ENCODE measurements around the gene UMODL1. TPM values are rescaled to one million over a fixed set of nuclear protein-coding genes. Genes with fewer than 3 reads are reported as not detected.
"Not testable (repeated sequence)": the region's sequence is repeated elsewhere in the genome, so short reads cannot be mapped to it uniquely, and the experiment has no call there.

UMODL1 gene
- total RNA-seq, 1 donor from 2014 or later = 0.19 TPM

DNA sequence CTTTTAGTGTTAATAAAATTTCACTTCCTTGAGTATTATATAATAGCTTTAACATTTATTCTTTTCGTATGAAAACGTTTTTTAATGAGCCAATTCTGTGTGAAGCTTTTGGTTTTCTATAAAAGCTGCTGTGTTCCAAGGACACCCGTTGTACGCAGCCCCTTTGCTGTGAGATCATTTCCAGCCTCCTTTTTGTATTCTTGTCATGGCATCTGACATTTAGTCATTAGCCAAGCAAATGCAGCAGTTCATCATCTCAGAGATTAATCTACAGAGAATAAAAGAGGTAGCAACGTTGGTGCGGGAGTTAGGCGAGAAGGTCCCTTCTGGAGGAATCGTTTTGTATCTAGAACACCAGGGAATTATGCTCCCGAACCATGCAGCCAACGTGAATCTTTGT, 1.3 kb upstream of the UMODL1 start:
- peaks cover 13% of the 10 kb centered on the region for H3K4me1 Mint-ChIP-seq (ENCODE audit: low read depth)
- no peaks in the 10 kb centered on the region for H3K9me3 Mint-ChIP-seq (ENCODE audit: low read depth)
- no peak overlapping the region for H3K27ac Mint-ChIP-seq
- TF ChIP-seq, protein P1, sequence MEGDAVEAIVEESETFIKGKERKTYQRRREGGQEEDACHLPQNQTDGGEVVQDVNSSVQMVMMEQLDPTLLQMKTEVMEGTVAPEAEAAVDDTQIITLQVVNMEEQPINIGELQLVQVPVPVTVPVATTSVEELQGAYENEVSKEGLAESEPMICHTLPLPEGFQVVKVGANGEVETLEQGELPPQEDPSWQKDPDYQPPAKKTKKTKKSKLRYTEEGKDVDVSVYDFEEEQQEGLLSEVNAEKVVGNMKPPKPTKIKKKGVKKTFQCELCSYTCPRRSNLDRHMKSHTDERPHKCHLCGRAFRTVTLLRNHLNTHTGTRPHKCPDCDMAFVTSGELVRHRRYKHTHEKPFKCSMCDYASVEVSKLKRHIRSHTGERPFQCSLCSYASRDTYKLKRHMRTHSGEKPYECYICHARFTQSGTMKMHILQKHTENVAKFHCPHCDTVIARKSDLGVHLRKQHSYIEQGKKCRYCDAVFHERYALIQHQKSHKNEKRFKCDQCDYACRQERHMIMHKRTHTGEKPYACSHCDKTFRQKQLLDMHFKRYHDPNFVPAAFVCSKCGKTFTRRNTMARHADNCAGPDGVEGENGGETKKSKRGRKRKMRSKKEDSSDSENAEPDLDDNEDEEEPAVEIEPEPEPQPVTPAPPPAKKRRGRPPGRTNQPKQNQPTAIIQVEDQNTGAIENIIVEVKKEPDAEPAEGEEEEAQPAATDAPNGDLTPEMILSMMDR (IDR thresholded peaks at IDR 0.05; ENCODE audit: unreplicated experiment) = no peak
- no peak overlapping the region for H3K4me3 Mint-ChIP-seq (ENCODE audit: low read depth)
- H3K36me3 Mint-ChIP-seq (ENCODE audit: insufficient read depth) = no peaks in the 10 kb centered on the region
- peaks cover 3% of the 10 kb centered on the region for H3K27me3 Mint-ChIP-seq
- DNase-seq (ENCODE audit: low spot score, unreplicated experiment) = no peak

DNA sequence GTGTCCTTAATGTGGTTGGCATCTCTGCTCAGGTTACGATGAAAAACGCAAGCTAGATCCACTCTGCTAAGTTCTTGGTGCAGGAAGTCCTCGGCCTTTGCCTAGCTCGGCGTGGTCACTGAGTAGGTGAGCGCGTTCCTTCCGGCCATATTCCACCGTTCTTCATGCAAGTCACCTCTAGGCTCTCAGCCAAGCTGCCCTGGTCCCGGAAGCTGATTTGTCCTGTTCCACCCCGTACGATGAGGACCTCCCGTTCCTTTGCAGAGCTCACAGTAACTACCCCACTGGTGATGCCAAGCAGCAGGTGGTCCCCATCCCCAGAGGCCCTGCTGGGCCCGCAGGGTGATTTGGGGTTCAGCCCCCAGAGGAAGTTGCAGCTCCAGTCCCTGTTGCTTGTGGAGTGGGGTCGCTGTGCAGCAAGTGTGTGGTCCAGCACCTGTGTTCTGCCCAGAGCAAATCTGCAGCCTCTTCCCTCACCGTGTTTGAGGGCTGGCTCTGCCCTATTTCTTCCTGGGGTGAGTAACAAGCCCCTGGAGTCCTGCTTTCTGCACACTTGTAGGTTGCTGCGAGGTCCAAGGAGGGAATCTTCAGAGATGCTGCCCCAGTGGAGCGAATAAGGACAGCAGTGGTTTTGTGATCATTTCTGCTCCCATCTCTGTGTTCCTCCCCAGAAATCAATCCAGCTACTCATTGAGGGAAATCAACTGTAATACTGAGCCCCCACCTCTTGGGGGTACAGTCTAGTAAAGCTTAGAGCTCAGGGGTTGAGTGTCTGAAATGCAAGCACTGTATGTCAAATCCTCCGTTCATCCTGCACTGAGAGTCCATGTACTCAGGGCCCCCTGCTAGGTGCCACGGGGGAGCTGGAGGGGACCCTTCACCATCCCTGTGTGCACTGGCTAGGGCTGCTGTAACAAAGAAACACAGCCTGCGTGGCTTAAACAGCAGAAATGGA, 2.3 kb downstream of the UMODL1 start:
- TF ChIP-seq, protein P1 (IDR thresholded peaks at IDR 0.05; ENCODE audit: unreplicated experiment) = no peak
- H3K27ac Mint-ChIP-seq = no peak overlapping the region
- no peak overlapping the region for H3K4me3 Mint-ChIP-seq (ENCODE audit: low read depth)
- H3K27me3 Mint-ChIP-seq = peaks cover 2% of the 10 kb centered on the region
- no peak for DNase-seq (ENCODE audit: low spot score, unreplicated experiment)
- no peaks in the 10 kb centered on the region for H3K36me3 Mint-ChIP-seq (ENCODE audit: insufficient read depth)
- peaks cover 12% of the 10 kb centered on the region for H3K4me1 Mint-ChIP-seq (ENCODE audit: low read depth)
- H3K9me3 Mint-ChIP-seq (ENCODE audit: low read depth) = no peaks in the 10 kb centered on the region

DNA sequence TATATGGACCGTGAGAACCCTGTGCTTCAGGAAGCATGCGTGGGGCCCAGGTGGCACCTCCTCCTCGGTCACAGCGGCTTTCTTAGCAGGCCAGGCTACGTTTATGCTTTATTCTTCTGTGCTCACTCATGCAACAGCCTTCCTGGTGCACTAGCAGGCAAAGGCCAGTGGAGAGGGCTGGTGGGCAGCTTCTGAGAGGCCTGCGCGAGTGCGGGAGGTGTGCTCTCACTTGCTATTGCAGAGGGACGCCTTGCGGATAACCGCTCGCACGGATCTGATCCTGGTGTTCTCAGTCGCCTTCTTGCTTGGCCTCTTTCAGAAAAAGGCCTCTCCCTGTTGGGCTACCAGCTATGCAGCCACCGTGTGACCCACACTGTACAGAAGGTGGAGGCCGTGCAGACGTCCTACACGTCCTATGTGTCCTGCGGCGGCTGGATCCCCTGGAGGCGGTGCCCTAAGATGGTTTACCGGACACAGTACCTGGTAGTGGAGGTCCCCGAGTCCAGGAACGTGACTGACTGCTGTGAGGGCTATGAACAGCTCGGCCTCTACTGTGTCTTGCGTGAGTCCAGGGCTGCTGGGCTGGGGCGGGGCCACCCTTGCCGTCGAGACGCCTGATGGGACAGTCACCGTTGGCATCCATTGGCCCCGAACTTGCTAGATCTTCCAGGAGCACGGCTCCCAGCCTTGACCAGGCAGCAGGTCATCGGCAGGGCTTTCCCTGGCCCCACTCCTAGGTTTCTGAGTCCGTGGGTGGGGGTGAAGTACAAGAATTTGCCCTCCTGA, 4.8 kb downstream of the UMODL1 start:
- Mint-ChIP-seq H3K4me1 (ENCODE audit: low read depth) (peaks cover 12% of the 10 kb centered on the region), H3K27ac (peak overlapping the region; percentile 13), H3K4me3 (ENCODE audit: low read depth) (no peak overlapping the region), H3K27me3 (peaks cover 8% of the 10 kb centered on the region), H3K9me3 (ENCODE audit: low read depth) (no peaks in the 10 kb centered on the region), H3K36me3 (ENCODE audit: insufficient read depth) (no peaks in the 10 kb centered on the region)
- TF ChIP-seq, protein P1 (IDR thresholded peaks at IDR 0.05; ENCODE audit: unreplicated experiment) = no peak
- DNase-seq (ENCODE audit: low spot score, unreplicated experiment) = no peak

DNA sequence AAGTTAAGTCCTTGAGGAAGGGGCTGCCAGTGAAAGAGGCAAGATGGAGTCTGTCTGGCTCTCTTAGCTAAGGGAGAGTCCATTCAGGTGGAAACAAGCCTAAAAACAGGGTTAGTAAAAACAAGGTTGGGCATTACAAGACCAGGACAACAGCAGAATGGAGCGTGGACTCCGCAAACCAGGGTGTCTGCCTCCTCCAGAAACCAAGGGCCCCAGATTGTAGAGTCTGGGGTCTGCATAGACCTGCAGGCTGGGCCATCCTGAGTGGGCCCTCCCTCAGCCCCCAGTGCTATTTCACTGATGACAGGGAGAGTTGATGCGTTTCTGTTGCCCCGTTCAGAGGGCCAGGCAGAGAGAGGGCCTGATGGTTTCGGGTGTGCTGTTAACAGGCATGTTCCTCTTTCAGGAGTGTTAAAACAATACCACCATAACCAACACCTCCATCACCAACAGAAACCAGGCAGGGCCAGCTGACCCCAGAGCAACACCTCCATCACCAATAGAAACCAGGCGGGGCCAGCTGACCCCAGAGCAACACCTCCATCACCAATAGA, 6.6 kb downstream of the UMODL1 start:
- Mint-ChIP-seq H3K27ac (peak overlapping the region; percentile 43), H3K4me1 (ENCODE audit: low read depth) (peaks cover 14% of the 10 kb centered on the region), H3K27me3 (peaks cover 18% of the 10 kb centered on the region)
- H3K4me3 Mint-ChIP-seq (ENCODE audit: low read depth); H3K36me3 Mint-ChIP-seq (ENCODE audit: insufficient read depth); DNase-seq (ENCODE audit: low spot score, unreplicated experiment); H3K9me3 Mint-ChIP-seq (ENCODE audit: low read depth): not testable (repeated sequence)

DNA sequence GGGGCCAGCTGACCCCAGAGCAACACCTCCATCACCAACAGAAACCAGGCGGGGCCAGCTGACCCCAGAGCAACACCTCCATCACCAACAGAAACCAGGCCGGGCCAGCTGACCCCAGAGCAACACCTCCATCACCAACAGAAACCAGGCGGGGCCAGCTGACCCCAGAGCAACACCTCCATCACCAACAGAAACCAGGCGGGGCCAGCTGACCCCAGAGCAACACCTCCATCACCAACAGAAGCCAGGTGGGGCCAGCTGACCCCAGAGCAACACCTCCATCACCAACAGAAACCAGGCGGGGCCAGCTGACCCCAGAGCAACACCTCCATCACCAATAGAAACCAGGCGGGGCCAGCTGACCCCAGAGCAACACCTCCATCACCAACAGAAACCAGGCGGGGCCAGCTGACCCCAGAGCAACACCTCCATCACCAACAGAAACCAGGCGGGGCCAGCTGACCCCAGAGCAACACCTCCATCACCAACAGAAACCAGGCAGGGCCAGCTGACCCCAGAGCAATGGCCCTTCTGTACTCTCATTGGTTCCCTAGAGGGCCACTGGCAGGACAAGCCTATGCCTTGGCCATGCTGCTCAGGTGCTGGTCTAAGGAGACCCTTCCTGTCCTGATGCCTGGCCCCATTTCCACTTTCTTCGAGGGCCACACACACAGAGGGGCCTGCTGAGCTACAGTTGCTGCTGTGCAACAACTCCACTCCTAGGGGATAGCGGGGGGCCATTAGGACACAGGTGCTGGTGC, 7.3 kb downstream of the UMODL1 start:
- peaks cover 25% of the 10 kb centered on the region for H3K27me3 Mint-ChIP-seq
- H3K4me3 Mint-ChIP-seq (ENCODE audit: low read depth); H3K36me3 Mint-ChIP-seq (ENCODE audit: insufficient read depth); H3K9me3 Mint-ChIP-seq (ENCODE audit: low read depth); H3K27ac Mint-ChIP-seq; DNase-seq (ENCODE audit: low spot score, unreplicated experiment): not testable (repeated sequence)
- peaks cover 14% of the 10 kb centered on the region for H3K4me1 Mint-ChIP-seq (ENCODE audit: low read depth)
